SW 1271 (cell line): ENCODE results near the gene ETS2.
"Not testable (repeated sequence)": the region's sequence is repeated elsewhere in the genome, so short reads cannot be mapped to it uniquely, and the experiment has no call there.

ENCODE experiments used
- DNase-seq, 2 experiments: peaks; one replicate each; lab custom pipeline; 2025; lab: John Stamatoyannopoulos, UW

Gene ETS2

GRCh38 chr21:38839328-38840286 is 33.9 kb downstream of the ETS2 start:
- DNase-seq: peak in 1 of 2 experiments; percentile 57

- DNase-seq: no peak
These were observed 34.9 kb downstream of the ETS2 start for GRCh38 chr21:38840456-38841300.

- DNase-seq: no peak
These were observed 35.7 kb downstream of the ETS2 start for GRCh38 chr21:38841472-38841871.

GRCh38 chr21:38842079-38842478 is 36.4 kb downstream of the ETS2 start:
- no peak for DNase-seq

- DNase-seq: no peak
These were observed 37.6 kb downstream of the ETS2 start for GRCh38 chr21:38843379-38843778.

- DNase-seq: no peak
These were observed 38.2 kb downstream of the ETS2 start for GRCh38 chr21:38843806-38844503.

GRCh38 chr21:38845374-38845773 is 39.6 kb downstream of the ETS2 start:
- DNase-seq: not testable (repeated sequence)

- no peak for DNase-seq
These were observed 41.8 kb downstream of the ETS2 start for GRCh38 chr21:38847556-38847955.

- no peak for DNase-seq
These were observed 42.5 kb downstream of the ETS2 start for GRCh38 chr21:38848187-38848609.

- no peak for DNase-seq
These were observed 44.0 kb downstream of the ETS2 start for GRCh38 chr21:38849776-38850175.

GRCh38 chr21:38850277-38850951 is 44.7 kb downstream of the ETS2 start:
- DNase-seq: no peak

GRCh38 chr21:38851101-38851500 is 45.4 kb downstream of the ETS2 start:
- DNase-seq: no peak

GRCh38 chr21:38852278-38852677 is 46.5 kb downstream of the ETS2 start:
- DNase-seq: no peak

GRCh38 chr21:38852708-38853107 is 47.0 kb downstream of the ETS2 start:
- DNase-seq: no peak

- DNase-seq: peak in 1 of 2 experiments; percentile 18
These were observed 47.7 kb downstream of the ETS2 start for GRCh38 chr21:38853421-38853919.

- no peak for DNase-seq
These were observed 51.6 kb downstream of the ETS2 start for GRCh38 chr21:38857152-38857825.

GRCh38 chr21:38858026-38858811 is 52.5 kb downstream of the ETS2 start:
- no peak for DNase-seq

- no peak for DNase-seq
These were observed 53.1 kb downstream of the ETS2 start for GRCh38 chr21:38858812-38859205.

GRCh38 chr21:38859852-38860251 is 54.1 kb downstream of the ETS2 start:
- DNase-seq: no peak

- DNase-seq: no peak
These were observed 55.3 kb downstream of the ETS2 start for GRCh38 chr21:38861056-38861455.
